HUES48 (cell line): Measurements from ENCODE around the gene ZNF24.

Experiments used
- H3K27ac ChIP-seq: one replicate; pipeline ENCODE4 v1.7.0; 2013; ENCODE audit warnings: low read depth, low read length, inconsistent platforms
- H3K27me3 ChIP-seq: 2 replicates; pipeline ENCODE4 v1.6.1; 2013; ENCODE audit warnings: mild to moderate bottlenecking, low read length; ENCODE audit not compliant: control insufficient read depth, insufficient read depth
- H3K36me3 ChIP-seq: 2 replicates; pipeline ENCODE4 v1.6.1; 2013; ENCODE audit warnings: low read length; ENCODE audit not compliant: control insufficient read depth, insufficient read depth
- H3K4me1 ChIP-seq: 2 replicates; pipeline ENCODE4 v1.6.1; 2013; ENCODE audit warnings: mild to moderate bottlenecking, low read length; ENCODE audit not compliant: control insufficient read depth, insufficient read depth
- H3K4me3 ChIP-seq: 2 replicates; pipeline ENCODE4 v1.5.1; 2013; ENCODE audit warnings: mild to moderate bottlenecking, low read depth, low read length
- H3K9ac ChIP-seq: 2 replicates; pipeline ENCODE4 v1.6.1; 2013; ENCODE audit warnings: mild to moderate bottlenecking, low read depth, low read length, moderate library complexity
- H3K9me3 ChIP-seq: 2 replicates; pipeline ENCODE4 v1.6.1; 2013; ENCODE audit warnings: low read length; ENCODE audit not compliant: control insufficient read depth, insufficient read depth

Gene ZNF24

DNA sequence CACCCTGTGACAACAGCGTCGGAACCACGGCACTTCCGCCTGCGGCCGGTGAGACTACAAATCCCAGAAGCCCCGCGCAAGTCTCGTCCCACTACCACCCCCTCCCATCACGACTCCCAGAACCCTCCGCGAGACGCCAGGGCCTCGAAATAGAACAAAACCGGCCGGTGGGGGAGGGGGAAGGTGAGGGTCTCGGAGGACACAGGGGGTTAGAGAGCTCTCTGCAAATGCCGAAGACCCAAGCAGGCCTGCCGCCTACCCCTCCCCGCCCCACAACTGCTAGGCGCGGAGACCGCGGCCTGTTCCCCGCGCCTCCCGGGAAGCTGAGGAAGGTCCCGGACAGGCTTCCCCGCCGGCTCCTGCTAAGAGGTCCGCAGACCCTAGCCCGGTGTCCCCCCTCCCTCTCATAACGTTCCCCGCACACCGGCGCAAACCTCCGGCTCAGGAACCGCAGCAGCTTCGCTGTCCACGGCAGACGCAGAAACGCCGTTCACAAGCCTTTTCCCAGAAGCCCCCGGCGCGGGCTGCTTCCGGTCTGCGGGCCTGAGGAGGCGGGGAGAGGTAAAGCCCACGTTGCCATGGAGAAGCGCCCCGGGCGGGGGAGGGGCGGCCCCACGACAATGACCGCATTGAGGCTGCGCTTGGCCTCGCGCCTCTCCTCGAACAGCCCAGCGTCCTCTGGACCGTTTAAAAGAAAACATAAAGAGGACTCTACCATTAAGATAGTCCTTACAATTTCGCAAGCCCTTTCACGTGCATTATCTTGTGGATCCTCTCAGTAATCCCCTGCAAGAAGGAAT lies at the start of gene ZNF24:
Gene ZNF24, minus strand, starts transcription at position 485 of the 800 bp plus-strand sequence. CDS start 3,770 bp downstream, outside the sequence.
- H3K4me3 ChIP-seq = peak within 1 kb of the TSS; percentile 93
- H3K4me1 ChIP-seq = no peaks in the 10 kb centered on the region
- peak within 1 kb of the TSS; percentile 96 for H3K9ac ChIP-seq

DNA sequence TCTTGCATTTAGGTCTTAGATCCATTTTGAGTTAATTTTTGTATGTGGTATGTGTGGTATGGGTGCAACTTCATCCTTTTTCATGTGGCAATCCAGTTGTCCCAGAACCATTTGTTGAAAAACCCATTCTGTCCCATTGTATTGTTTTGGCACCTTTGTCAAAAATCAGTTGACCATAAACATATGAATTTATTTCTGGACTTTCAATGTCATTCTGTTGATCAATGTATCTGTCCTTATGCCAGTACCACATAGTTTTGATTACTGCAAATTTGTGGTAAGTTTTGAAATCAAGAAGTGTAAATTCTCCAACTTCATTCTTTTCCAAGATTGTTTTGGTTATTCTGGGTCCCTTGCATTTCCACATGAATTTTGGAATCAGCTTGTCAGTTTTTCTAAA lies 49.5 kb upstream of the ZNF24 start:
- H3K27ac ChIP-seq = no peak overlapping the region

More for the DNA sequence above, at the start of gene ZNF24:
- Histone ChIP-seq H3K9me3 (no peaks in the 10 kb centered on the region), H3K27ac (peak within 1 kb of the TSS; percentile 99), H3K36me3 (peaks cover 23% of the 10 kb centered on the region), H3K27me3 (no peaks in the 10 kb centered on the region)

DNA sequence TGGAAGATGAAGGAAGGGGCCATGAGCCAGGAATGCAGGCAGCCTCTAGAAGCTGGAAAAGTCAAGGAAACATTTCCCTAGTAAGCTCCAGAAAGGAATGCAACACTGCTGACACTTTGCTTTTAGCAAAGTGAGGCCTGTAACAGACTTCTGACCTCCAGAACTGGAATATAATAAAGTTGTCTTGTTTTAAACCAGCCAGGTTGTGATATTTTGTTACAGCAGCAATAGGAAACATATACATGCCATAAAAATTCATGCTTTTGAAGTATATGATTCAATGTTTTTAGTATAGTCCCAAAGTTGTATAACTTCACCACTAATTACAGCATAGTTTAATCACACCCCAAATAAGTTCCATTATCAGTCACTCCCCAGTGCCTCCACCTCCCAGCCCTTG lies 48.2 kb upstream of the ZNF24 start:
- H3K9me3 ChIP-seq = 0 out of 2 replicates have a peak, but pooled peaks cover 4% of the 10 kb centered on the region
- H3K9ac ChIP-seq = no peak overlapping the region
- H3K27ac ChIP-seq = no peak overlapping the region
- no peaks in the 10 kb centered on the region for H3K27me3 ChIP-seq
- H3K4me1 ChIP-seq = no peaks in the 10 kb centered on the region
- H3K4me3 ChIP-seq = no peak overlapping the region
- H3K36me3 ChIP-seq = no peaks in the 10 kb centered on the region

More for the DNA sequence above, 49.5 kb upstream of the ZNF24 start:
- Histone ChIP-seq H3K36me3 (no peaks in the 10 kb centered on the region), H3K4me3 (no peak overlapping the region), H3K9ac (no peak overlapping the region), H3K4me1 (no peaks in the 10 kb centered on the region), H3K9me3 (0 out of 2 replicates have a peak, but pooled peaks cover 4% of the 10 kb centered on the region), H3K27me3 (no peaks in the 10 kb centered on the region)

- Histone ChIP-seq H3K36me3 (no peaks in the 10 kb centered on the region), H3K9ac (no peak overlapping the region), H3K27ac (no peak overlapping the region), H3K4me1 (no peaks in the 10 kb centered on the region), H3K9me3 (0 out of 2 replicates have a peak, but pooled peaks cover 4% of the 10 kb centered on the region), H3K4me3 (no peak overlapping the region), H3K27me3 (no peaks in the 10 kb centered on the region)
These were observed 46.9 kb upstream of the ZNF24 start for GRCh38 chr18:35390951-35391700.

DNA sequence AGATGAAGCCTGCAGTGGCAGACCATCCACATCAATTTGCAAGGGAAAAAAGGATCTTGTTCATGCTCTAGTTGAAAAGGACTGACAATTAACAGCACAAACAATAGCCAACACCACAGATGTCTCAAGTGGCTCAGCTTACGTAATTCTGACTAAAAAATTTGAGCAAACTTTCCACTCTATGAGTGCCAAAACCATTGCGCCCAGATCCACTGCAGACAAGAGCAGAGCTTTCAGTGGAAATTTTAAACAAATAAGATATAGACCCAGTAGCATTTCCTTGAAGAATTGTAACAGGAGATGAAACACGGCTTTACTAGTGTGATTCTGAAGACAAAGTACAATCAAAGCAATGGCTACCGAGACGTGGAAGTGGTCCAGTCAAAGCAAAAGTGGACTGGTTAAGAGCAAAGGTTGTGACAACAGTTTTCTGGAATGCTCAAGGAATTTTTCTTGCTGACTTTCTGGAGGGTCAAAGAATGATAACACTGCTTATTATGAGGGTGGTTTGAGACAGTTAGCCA lies 44.9 kb upstream of the ZNF24 start:
- H3K4me3 ChIP-seq = no peak overlapping the region
- no peak overlapping the region for H3K27ac ChIP-seq

GRCh38 chr18:35387152-35387571 lies 42.9 kb upstream of the ZNF24 start:
- no peaks in the 10 kb centered on the region for H3K36me3 ChIP-seq
- no peak overlapping the region for H3K27ac ChIP-seq
- no peak overlapping the region for H3K4me3 ChIP-seq
- no peak overlapping the region for H3K9ac ChIP-seq
- no peaks in the 10 kb centered on the region for H3K4me1 ChIP-seq
- 0 out of 2 replicates have a peak, but pooled peaks cover 2% of the 10 kb centered on the region for H3K9me3 ChIP-seq
- H3K27me3 ChIP-seq = no peaks in the 10 kb centered on the region

More for the DNA sequence above, 44.9 kb upstream of the ZNF24 start:
- Histone ChIP-seq H3K27me3 (no peaks in the 10 kb centered on the region), H3K9me3 (0 out of 2 replicates have a peak, but pooled peaks cover 4% of the 10 kb centered on the region), H3K36me3 (no peaks in the 10 kb centered on the region), H3K9ac (no peak overlapping the region), H3K4me1 (no peaks in the 10 kb centered on the region)

DNA sequence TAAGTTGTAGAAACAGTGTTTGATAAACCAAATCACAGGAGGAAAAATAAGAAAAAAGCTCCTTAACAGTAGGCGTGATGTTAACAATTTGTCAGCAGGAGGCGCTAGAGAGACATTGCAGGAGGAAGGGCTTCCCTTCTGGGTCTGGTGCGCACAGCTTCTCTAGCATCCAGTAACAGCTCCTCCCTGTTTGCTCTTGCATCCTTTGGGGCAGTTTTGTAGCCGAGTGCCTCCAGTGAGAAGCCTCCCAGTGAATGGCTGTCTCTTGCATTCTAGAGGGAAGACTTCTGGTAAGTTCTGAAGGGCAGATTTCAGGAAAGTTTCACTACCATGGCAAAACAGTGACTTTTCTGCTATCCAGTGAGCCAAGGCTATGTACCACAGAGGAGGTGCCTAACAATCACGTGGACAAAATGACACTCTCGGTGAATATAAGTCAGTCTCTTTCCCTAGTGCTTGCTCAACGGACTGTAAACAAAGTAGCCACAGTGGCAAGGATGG lies 42.4 kb upstream of the ZNF24 start:
- H3K27ac ChIP-seq = no peak overlapping the region
- no peaks in the 10 kb centered on the region for H3K9me3 ChIP-seq
- H3K9ac ChIP-seq = no peak overlapping the region
- H3K4me1 ChIP-seq = no peaks in the 10 kb centered on the region
- no peaks in the 10 kb centered on the region for H3K27me3 ChIP-seq
- no peaks in the 10 kb centered on the region for H3K36me3 ChIP-seq
- no peak overlapping the region for H3K4me3 ChIP-seq

DNA sequence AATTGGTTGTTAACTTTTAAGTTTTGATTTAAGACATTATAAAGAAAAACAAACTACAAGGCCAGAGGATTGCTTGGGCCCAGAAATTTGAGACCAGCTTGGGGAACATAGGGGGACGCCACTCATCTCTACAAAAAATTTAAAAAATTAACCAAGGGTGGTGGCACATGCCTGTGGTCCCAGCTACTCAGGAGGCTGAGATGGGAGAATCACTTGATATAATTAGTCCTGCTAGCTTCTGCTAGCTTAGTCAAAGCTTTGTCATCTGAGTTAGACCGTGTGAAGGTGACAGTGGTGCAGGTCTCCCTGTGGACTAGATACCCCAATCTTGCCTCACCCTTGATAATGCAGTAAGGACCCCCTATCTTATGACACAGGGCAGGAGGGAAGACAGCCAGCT lies 38.9 kb upstream of the ZNF24 start:
- H3K36me3 ChIP-seq = no peaks in the 10 kb centered on the region
- no peak overlapping the region for H3K4me3 ChIP-seq
- peaks cover 4% of the 10 kb centered on the region; the same call in 1 of the 2 replicates for H3K27me3 ChIP-seq
- no peaks in the 10 kb centered on the region for H3K4me1 ChIP-seq
- no peak overlapping the region for H3K9ac ChIP-seq
- no peaks in the 10 kb centered on the region for H3K9me3 ChIP-seq
- H3K27ac ChIP-seq = no peak overlapping the region

GRCh38 chr18:35379421-35379820 lies 35.2 kb upstream of the ZNF24 start:
- H3K27ac ChIP-seq = no peak overlapping the region
- no peaks in the 10 kb centered on the region for H3K9me3 ChIP-seq
- no peaks in the 10 kb centered on the region for H3K36me3 ChIP-seq
- H3K9ac ChIP-seq = no peak overlapping the region
- no peak overlapping the region for H3K4me3 ChIP-seq
- peaks cover 3% of the 10 kb centered on the region; the same call in 1 of the 2 replicates for H3K4me1 ChIP-seq
- peaks cover 6% of the 10 kb centered on the region; the same call in 1 of the 2 replicates for H3K27me3 ChIP-seq

DNA sequence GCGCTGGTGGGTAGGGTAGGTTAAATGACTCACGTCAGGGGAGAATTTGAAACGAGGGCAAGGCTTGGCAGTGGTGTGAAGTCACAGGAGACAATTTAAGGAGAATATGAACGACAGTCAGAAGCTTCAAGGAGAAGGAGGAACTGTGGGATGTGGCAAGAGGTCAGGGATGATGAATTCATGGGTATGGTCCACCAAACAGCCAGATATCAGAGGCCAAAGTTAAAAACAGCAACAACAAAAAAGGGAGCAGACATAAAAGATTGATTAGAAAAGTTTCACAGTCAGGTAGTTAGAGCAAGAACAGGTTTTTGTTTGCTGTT lies 34.3 kb upstream of the ZNF24 start:
- Histone ChIP-seq H3K27ac (no peak overlapping the region), H3K9ac (no peak overlapping the region), H3K4me3 (no peak overlapping the region), H3K27me3 (peaks cover 6% of the 10 kb centered on the region; the same call in 1 of the 2 replicates), H3K4me1 (peaks cover 3% of the 10 kb centered on the region; the same call in 1 of the 2 replicates), H3K9me3 (no peaks in the 10 kb centered on the region), H3K36me3 (no peaks in the 10 kb centered on the region)
